Middle frontal gyrus (tissue), 1 donor: Measurements from ENCODE around the gene SKI.

Source experiments
- DNase-seq: peaks from one replicate; pipeline ENCODE4 v3.0.0-alpha.2; 2015; ENCODE audit warnings: low spot score; ENCODE audit errors: extremely low spot score

SKI gene

DNA sequence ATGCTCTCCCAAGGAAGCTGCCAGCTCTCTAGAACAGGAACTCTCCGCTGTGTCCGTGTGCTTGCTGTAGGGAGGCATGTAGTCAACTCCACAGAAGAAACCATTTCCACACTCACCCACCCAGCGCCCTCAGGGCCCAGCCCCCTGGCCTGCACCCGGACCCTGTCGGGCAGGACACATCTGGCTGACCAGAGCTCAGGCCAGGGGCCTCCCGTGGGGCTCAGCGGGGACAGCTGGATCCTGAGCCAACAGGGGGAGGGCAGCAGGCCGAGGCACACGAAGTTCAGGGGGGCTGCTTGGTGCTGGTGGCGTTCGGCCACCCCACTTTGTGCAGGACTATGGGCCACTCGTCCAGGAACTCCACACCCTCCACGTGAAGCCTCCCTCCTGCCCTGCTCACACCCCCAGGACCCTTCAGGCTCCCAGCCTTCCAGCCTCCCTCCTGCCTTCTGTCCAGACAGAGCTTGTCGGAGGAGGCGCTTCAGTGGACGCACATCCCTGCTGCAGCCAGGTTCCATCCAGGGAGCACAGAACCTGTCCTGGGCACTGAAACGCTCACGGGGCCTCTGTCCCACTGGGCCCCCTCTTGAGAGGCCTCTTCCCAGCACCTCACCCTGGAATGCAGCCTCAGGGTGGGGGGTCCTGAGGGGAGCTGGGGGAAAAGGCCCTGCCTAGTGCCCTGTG lies 18.6 kb upstream of the SKI start:
- DNase-seq: no peak

DNA sequence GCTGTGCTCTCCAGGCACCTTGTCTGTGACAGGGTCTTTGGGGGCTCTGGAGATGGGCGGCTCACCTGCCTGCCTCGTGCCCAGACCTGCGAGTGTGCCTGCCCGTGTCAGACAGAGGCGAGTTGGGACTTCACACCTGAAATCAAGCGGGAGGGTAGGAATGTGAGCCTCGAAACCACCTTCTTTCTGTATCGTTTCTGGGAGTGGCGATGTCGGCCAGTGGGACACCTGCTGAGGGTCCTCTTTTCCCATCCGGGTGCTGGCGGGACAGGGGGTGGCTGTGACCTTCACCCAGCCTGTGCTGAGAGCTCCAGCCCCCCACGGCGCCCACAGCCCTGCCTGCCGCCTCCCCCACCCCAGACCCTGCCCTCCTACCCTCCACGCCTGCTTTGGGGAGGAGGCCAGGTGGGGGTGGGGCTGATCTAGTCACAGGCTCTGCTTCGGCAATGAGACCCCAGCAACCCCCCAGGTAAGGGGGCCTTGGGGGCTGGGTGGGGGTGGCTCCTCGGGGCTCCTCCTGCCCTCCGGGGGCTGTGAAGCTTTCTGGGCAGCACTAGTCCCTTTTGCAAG lies 17.9 kb upstream of the SKI start:
- DNase-seq: no peak

DNA sequence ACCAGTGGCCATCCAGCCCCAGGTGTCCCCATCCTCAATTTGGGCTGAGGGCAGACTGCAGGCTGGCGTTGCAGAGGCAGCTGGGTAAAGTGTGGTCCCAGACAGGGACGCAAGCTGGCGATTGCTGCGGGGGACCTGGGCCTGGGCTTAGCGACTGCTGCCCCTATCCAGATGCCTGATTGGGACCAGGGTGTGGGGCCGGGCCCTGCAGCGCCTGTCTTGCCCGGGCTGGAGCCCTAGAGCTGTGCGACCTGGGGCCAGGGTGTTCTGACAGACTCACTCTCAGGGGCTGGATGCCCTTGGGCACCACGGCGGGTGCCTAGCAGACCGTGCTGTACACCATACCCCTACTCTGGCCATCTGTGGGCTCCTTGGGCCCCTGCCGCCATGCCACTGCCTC lies 17.3 kb upstream of the SKI start:
- no peak for DNase-seq

DNA sequence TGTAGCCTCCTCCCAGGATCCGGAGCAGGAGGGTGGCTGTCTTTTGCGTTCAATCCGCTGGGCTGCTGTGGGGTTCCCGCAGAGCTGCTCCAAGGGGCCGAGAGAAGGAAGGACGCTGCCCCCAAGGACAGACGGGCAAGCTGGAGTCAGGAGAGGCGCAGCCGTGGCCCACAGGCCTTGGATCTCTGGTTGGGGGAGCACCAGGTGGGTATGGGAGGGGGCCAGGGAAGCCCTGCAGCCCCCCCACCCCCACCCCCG lies 15.9 kb upstream of the SKI start:
- no peak for DNase-seq

DNA sequence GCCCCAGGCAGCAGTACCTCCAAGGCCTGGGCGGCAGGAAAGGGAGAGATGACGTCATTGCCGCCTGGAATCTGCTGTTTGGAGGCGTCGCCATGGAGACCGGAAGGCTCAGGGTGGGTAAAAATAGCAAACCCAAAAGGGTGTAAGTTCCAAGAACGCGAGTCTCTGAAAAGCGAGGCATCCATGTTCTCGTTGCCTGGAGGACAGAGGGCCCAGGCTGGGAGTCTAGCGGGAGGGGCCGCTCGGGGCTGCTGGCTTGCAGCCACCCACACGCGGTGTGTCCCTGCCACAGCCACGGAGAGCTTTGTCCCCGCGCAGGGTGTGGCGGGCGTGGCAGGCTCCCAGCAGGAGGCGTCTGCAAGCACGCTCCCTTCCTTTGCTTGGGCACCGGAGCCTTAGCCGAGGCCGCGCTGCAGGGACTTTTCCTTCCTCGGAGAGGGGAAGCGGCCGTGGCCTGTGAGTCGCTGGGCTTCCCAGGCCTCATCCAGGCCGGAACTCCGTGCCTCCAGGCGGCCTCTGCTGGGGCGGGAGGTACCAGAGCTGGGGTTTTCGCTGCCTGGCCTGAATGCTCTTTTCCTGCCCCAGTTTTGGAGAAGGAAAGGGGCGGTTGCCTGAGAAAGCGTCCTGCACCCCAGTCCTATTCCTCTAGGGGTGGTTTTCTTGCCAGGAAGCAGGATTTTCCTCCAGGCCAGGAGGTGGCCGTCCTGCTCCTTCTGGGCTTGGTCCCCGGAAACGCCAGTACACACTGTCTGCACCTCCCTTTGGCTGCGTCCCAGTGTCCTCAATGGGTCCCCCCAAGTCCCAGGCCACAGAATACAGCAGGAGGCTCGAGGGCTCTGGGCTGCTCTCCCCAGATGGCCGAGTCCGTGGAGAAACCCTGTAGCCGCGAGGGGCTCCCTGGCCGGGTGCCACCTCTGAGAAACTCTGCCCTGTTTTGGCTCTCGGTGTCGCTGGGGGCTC lies 15.3 kb upstream of the SKI start:
- DNase-seq: peak; percentile 79

DNA sequence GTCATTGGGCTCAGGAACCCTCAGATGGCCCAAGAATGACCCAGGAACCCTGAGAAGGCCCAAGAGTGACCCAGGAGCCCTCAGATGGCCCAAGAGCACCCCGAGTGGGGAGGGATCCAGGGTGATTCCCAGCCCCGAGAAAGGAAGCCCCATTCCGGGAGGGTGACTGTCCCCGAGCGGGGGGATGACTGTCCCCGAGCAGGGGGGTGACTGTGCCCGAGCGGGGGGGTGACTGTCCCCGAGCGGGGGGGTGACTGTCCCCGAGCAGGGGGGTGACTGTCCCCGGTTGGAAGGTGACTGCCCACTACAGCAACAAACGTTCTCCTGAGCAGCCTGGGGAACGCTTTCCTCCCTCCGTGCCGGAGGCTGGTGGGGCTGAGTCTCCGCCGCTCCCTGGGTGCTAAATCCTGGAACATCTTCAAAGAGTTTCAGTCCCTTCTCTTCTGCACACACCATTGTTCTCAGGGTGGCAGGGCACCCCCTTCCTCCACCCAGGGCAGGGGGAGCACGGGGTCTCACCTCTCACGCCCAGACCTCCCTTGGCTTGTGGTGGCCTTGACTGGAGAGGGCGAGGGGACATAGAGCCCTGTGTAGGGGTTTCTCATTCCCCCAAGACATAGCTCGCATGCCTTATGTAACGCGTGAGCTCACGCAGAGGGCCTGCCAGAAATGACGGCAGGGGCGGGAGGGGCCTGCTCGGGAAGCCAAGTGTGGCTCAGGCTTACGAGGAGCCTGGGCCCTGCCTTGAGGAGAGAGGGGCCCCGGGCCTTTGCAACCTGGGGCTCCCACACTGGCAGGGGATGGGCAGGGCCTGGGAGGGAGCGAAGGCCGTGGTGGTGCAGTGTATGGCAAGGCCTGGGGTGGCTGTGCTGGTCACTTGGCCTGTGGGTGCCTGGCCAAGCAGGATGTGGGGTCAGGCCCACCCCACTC lies 14.3 kb upstream of the SKI start:
- DNase-seq: peak; percentile 57

DNA sequence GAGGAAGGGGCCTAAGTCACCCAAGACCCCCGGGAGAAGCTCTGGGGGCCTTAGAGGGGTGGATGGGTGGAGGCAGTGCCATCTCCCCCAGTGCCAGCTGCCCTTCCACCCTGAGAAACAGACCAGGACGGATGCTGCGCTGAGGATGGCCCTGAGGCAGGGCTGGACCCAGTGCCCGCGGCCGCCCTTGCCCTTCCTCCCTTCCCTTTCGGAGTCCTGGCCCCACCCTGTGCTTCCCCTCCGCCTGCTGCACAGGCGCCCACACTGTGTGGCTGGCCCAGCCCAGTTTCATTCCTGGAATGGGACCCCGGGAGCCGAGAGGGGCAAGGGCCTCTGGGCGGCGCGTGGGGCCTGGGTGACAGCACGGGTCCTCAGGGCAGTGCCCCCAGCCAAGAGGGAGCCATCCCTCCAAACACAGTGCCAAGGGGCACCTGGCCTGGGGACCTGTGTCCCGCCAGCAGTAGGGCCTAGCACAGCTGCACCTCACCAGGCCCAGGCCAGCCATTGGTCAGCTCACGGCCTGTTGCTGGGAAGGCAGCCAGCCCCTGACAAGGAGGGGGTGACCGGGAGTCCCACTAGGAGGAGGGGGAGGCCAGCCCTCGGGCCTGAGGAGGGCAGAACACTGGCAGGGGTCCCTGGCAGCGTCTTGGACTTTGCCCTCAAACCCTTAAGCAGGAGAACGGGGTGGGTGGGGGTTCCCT lies 13.4 kb upstream of the SKI start:
- no peak for DNase-seq

DNA sequence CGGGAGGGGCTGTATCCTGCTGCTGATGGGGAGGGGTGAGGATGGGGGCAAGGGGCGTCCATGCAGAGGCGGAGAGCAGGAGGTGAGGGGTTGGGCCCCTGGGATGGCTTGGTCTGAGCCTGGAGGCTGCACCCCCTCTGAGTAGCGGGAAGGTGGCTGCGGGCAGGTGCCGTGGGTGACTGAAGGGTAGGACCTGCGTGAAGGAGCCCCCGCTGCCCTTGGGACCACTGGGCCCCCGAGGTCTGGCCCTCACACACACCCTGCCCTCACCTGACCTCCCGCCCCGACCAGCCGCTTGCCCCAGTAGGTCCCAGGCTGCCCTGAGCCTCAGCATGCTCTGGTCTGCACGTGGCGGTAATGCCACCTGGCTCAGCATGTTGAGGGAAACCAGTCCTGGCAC lies 12.8 kb upstream of the SKI start:
- no peak for DNase-seq

DNA sequence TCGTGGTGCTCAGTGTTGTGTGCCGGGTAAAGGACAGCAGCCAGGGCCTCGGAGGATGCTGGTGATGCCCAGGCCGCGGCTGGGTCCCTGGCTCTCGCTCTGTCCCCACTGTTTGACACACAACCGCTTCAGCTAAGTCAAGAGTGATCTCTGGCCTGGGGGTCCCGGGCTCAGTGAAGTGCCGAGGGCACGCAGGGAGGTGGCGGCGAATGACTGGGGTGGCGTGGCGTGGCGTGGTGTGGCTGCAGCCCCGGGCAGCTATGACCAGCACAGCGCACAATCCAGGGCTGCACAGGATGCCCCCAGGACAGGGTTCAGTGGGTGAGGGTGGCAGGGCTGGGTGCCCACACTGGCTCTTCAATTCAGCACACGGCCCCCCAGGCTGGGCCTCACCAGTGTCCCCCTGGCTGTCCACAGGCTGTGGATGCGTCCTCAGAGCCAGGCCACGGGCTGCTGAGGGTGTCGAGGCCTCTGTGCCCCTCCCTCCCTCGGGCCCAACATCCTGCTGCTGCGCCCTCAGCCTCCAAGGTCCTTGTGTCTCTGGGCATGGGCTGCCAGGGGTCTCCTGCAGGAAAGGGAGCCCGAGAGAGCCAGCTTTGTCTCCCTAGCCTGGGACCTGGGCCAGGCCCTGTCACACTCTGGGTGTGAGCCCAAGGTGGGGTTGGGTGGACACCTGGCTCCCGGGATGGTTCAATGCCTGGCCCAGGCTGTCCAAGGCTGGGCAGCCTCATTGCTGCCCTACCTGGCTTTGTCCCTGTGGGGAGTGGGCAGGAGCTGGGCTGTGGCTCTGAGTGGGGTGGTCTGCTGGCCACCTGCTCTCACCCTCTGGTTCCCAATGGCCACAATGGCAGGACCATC lies 12.0 kb upstream of the SKI start:
- no peak for DNase-seq

DNA sequence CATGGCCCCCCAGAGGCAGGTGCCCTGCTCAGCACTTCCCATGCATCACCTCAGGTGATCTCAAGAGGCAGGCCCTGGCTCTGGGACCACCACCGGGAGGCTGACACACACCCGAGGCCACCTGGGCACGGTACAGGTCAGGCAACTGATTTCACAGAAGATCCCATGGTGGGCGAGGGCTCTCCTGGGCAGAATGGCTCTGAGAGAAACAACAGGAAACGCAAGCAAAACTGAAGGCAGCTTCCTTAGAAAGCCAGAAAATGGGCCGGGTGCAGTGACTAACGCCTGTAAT lies 11.4 kb upstream of the SKI start:
- no peak for DNase-seq

DNA sequence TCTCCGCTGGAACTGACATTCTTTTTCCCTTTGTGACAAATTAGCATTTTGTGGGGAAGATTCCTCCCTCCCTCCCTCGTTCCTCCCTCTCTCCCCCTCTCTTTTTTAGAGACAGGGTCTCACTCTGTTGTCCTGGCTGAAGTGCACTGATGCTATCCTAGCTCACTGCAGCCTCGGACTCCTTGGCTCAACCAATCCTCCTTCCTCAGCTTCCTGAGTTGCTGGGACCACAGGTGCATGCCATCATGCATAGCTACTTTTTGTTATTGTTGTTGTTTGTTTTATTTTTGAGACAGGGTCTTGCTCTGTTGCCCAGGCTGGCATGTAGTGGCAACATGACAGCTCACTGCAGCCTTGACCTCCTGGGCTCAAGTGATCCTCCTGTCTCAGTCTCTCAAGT lies 6.8 kb upstream of the SKI start:
- no peak for DNase-seq

DNA sequence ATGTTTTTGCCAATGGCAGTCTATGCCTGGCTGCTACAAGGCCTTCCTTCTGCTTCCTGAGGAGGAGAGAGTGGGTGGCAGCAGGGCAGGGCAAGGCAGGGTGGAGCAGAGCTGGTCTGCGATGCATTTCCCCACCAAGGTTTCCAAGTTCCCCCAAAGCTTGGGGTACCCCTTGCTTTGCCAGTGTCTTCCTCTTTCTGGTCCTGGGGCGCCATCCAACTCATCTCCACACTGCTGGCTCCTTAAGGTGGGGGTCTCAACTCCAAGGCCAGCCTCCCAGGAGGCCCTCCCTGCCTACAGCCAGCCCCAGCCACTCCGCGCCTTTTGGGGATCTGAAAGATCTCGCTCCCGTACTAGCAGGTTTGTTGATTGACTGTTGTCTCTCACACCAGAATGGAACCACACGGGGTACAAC lies 3.9 kb upstream of the SKI start:
- no peak for DNase-seq

DNA sequence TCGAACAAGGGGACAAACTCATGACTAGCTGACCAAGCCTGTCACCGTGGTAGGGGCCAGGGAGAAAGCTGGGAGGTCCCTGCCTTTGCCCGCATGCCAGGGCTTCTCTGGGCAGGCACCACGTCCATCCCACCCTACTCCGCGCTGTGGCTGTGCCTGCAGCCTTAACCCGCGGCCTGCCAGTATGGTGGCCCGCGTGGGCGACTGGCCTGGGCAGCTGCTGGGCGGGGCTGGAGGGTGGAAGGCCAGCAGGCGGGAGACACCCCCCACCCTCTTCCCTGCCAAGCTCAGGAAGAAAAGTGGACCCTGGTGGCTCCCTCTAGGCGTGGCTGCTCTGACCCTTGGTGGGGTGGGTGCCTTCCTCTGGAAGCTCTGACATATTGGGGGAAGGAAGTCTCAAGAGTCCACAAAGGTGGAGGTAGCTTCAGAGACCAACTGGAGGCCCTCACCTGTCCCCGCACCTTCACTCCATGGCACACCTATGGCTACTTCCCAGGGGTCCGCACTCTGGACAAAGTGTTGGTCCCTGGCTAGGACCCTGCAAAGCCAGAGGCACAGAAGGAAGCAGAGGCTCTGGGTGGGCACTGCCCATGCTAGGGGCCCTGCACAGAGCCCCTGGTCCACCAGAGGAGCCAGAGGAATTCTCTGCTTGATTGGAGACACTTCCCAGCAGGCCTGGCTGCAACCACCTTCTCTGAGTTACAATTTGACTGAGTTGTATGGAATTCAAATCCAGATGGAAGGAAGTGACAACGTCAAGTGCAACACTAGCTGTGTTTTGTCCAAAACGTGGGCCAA lies 3.3 kb upstream of the SKI start:
- no peak for DNase-seq

DNA sequence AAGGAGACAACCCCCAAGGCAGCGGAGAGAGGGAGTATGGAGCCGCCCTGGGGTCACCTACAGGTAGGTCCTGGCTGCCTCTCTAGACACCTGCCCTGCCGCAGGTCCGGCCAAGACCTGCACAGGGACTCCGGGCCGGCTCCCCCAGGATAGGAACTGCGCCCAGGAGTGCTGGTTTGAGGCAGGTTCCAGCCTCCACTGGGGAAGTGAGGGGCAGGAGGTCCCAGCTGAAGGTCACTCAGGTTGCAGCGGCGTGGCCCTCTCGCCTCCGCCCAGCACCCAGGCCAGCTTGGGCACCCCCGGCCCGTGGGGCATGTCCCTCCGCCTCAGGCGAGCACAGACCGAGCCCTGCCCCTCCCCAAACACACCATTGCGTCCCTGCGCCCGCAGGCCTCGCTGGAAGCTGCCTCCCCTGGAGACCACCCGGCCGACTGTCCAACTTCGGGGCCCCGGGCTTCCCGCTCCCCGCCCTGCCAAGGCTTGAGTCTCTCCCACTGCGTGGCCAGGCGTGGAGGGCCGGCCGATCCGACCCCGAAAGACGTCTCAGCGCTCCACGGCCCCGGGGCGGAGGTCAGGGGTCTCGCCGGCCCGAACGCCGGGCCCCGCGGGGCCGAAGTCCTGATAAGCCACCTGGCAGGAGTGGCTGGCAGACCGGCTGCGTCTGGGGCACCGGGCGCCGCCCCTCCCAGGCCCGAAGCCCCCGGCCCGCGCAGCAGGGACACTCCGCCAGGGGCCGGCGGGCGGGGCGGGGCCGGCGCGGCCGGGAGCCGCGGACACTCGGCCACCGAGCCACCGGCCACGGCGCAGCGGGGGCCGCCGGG lies 1.4 kb upstream of the SKI start:
- DNase-seq: no peak

DNA sequence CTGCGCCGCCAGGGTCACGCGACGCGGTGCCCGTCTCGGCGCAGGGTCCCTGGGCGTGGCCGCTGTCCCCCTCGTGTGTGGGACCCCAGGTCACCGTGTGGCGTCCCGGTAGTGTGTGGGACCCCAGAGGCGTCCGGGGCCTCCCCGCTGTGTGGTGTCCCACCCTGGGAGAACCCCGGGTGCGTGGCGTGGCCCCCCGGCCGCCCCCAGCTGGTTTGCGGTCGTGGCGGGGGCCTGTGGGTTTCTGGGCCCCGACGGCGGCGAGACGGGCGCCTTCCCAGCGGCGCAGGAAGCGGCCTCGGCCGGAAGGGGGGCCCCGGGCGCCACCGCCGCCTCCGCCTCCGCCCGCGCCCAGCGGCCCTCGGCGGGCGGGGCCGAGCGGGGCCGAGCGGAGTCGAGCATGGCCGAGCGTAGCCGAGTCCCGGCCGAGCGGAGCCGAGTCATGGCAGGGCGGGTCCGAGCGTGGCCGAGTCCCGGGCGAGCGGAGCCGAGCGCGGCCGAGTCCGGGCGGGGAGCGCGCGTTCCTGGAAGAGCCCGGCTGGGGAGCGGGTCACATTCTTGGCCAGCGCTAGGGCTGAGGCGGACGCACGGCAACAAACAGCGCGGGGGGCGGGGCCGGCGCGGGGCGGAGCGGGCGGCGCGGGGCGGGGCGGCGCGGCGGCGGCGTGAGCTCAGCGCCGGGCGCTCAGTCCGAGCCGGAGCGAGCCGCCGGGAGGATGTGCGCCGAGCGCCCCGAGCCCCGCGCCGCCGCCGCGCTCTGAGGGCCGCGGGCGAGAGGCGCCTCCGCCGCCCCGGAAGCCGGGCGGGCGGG lies 568 bp upstream of the SKI start:
- DNase-seq: peak; percentile 91

DNA sequence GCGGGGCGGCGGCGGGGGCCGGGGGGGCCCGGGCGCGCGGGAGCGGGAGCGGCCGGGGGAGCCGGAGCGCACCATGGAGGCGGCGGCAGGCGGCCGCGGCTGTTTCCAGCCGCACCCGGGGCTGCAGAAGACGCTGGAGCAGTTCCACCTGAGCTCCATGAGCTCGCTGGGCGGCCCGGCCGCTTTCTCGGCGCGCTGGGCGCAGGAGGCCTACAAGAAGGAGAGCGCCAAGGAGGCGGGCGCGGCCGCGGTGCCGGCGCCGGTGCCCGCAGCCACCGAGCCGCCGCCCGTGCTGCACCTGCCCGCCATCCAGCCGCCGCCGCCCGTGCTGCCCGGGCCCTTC lies 546 bp downstream of the SKI start:
- DNase-seq: no peak

DNA sequence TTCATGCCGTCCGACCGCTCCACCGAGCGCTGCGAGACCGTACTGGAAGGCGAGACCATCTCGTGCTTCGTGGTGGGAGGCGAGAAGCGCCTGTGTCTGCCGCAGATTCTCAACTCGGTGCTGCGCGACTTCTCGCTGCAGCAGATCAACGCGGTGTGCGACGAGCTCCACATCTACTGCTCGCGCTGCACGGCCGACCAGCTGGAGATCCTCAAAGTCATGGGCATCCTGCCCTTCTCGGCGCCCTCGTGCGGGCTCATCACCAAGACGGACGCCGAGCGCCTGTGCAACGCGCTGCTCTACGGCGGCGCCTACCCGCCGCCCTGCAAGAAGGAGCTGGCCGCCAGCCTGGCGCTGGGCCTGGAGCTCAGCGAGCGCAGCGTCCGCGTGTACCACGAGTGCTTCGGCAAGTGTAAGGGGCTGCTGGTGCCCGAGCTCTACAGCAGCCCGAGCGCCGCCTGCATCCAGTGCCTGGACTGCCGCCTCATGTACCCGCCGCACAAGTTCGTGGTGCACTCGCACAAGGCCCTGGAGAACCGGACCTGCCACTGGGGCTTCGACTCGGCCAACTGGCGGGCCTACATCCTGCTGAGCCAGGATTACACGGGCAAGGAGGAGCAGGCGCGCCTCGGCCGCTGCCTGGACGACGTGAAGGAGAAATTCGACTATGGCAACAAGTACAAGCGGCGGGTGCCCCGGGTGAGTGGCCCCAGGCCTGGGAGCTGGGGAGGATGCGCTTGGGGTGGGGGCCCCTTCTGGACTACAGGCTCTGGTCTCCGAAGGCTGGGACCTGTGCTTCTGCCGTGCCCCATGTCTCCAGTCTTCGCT lies 1.1 kb downstream of the SKI start:
- peak; percentile 38 for DNase-seq
